ENCODE results near the gene MYO18B.
A peak's percentile ranks its signal among the peaks of the same experiment; 100 is the strongest.

MYO18B gene

DNA sequence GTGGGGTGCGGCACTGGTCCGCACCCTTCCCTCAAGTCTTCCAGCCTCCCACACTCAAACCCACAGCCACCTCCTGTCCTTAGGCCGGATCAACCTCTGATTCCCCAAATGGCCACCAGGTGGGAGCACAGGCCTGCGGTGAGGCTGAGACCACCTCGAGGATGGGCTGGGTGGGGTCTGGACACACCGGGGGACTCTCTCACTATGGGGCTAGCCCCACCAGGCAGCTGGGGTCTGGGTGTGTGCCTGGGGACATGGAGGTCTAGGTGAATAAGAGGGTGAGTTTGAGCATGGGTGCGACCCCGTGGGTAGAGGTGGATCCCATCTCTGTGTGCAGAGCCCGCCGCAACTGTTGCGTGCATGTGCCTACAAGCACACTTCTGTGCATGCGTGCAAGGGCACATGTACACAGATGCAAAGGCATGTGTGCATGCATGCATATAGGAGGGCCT, 32.6 kb downstream of the MYO18B start:
- no peak for DNase-seq (ENCODE audit: extremely low read depth, insufficient read length)
- no peaks in the 10 kb centered on the region for H3K36me3 ChIP-seq (ENCODE audit: control insufficient read depth, insufficient read depth, low read length)
- no peaks in the 10 kb centered on the region; the same call in 1 of the 2 replicates for H3K27me3 ChIP-seq (replicated peaks; ENCODE audit: control insufficient read depth, insufficient read depth, low read length)
- TF ChIP-seq CTCF (IDR thresholded peaks at IDR 0.05; ENCODE audit: insufficient read depth, low read length, poor library complexity, severe bottlenecking), result peak; percentile 65
- no peak overlapping the region for H3K4me3 ChIP-seq (replicated peaks; ENCODE audit: low read depth, low read length)

DNA sequence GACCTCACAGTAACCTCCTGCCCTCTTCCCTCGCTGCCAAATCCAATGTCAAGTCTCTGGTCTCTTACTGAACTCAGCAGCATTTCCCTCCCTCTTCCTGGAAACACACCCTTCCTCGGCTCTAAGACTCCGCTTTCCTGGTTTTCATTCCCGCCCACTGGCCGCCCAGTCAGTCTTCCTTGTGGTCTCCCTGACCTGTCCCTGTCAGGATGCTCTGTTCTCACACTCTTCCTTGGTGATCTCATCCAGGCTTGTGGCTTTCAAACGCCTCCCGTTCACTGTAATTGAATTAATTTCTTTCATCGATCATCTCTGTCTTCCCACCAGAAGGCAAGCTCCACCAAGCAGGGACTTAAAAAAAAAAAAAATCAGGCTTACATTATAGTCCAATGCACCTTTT, 33.5 kb downstream of the MYO18B start:
- TF ChIP-seq CTCF (IDR thresholded peaks at IDR 0.05; ENCODE audit: insufficient read depth, low read length, poor library complexity, severe bottlenecking), result no peak
- H3K4me3 ChIP-seq (replicated peaks; ENCODE audit: low read depth, low read length), result no peak overlapping the region
- H3K36me3 ChIP-seq (ENCODE audit: control insufficient read depth, insufficient read depth, low read length), result no peaks in the 10 kb centered on the region
- H3K27me3 ChIP-seq (replicated peaks; ENCODE audit: control insufficient read depth, insufficient read depth, low read length), result no peaks in the 10 kb centered on the region; the same call in 1 of the 2 replicates
- DNase-seq (ENCODE audit: extremely low read depth, insufficient read length), result no peak

DNA sequence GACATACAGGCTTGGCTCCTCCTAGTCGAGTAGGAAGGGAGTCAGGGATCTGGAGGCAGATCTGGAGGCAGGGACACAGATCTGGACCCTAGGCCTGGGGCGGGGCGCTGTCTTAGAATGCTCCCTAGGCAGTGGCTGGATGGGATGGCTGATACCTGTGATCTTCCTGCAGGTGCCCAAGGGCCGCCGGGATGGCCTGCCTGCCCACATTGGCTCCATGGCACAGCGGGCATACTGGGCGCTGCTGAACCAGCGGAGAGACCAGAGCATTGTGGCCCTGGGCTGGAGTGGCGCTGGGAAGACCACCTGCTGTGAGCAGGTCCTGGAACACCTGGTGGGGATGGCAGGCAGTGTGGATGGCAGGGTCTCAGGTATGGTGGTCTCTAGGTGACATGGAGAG, 35.4 kb downstream of the MYO18B start:
- Histone ChIP-seq H3K27me3 (replicated peaks; ENCODE audit: control insufficient read depth, insufficient read depth, low read length) (no peaks in the 10 kb centered on the region; the same call in 1 of the 2 replicates), H3K36me3 (ENCODE audit: control insufficient read depth, insufficient read depth, low read length) (no peaks in the 10 kb centered on the region), H3K4me3 (replicated peaks; ENCODE audit: low read depth, low read length) (no peak overlapping the region)
- DNase-seq (ENCODE audit: extremely low read depth, insufficient read length), result no peak
- no peak for TF ChIP-seq CTCF (IDR thresholded peaks at IDR 0.05; ENCODE audit: insufficient read depth, low read length, poor library complexity, severe bottlenecking)

DNA sequence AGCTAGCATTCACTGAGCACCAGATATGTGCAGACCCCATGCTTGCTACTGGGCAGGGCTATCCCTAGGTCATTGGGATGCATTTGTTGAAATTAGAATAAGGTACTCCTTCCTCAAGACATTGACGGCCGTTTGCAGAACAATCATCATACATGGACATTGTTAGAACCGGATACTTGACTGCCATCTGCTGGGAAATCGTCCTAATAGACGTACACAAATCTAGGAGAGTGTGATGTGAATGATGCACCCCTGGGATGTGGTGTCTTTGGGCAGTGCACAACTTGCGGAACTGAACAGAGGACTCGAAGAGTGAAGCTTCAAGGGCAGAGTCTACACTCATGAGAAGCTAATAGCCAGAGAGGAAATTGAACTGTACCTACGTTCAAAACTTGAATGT, 35.9 kb downstream of the MYO18B start:
- no peak for DNase-seq (ENCODE audit: extremely low read depth, insufficient read length)
- H3K36me3 ChIP-seq (ENCODE audit: control insufficient read depth, insufficient read depth, low read length), result no peaks in the 10 kb centered on the region
- peak; percentile 37 for TF ChIP-seq CTCF (IDR thresholded peaks at IDR 0.05; ENCODE audit: insufficient read depth, low read length, poor library complexity, severe bottlenecking)
- no peak overlapping the region for H3K4me3 ChIP-seq (replicated peaks; ENCODE audit: low read depth, low read length)
- no peaks in the 10 kb centered on the region; the same call in 1 of the 2 replicates for H3K27me3 ChIP-seq (replicated peaks; ENCODE audit: control insufficient read depth, insufficient read depth, low read length)

- no peaks in the 10 kb centered on the region for H3K27me3 ChIP-seq (replicated peaks; ENCODE audit: control insufficient read depth, insufficient read depth, low read length)
- no peak for TF ChIP-seq CTCF (IDR thresholded peaks at IDR 0.05; ENCODE audit: insufficient read depth, low read length, poor library complexity, severe bottlenecking)
- no peak overlapping the region for H3K4me3 ChIP-seq (replicated peaks; ENCODE audit: low read depth, low read length)
- no peaks in the 10 kb centered on the region for H3K36me3 ChIP-seq (ENCODE audit: control insufficient read depth, insufficient read depth, low read length)
- no peak for DNase-seq (ENCODE audit: extremely low read depth, insufficient read length)
Measured at GRCh38 chr22:25779426-25779825, 37.4 kb downstream of the MYO18B start.

- TF ChIP-seq CTCF (IDR thresholded peaks at IDR 0.05; ENCODE audit: insufficient read depth, low read length, poor library complexity, severe bottlenecking), result no peak
- no peaks in the 10 kb centered on the region for H3K36me3 ChIP-seq (ENCODE audit: control insufficient read depth, insufficient read depth, low read length)
- H3K4me3 ChIP-seq (replicated peaks; ENCODE audit: low read depth, low read length), result no peak overlapping the region
- H3K27me3 ChIP-seq (replicated peaks; ENCODE audit: control insufficient read depth, insufficient read depth, low read length), result no peaks in the 10 kb centered on the region
- no peak for DNase-seq (ENCODE audit: extremely low read depth, insufficient read length)
Measured at GRCh38 chr22:25779890-25780289, 37.9 kb downstream of the MYO18B start.

Data from GM06990 (cell line).